Esophagus squamous epithelium (tissue), 4 donors: ENCODE results near the gene GRIK2.

Experiments used
- POLR2A ChIP-seq, 4 donors: fragments of 450-650 bp; IDR thresholded peaks; one replicate each; pipeline ENCODE4 v1.6.1; 2017; ENCODE audit warnings: antibody characterized with exemption in 4 of 4, mild to moderate bottlenecking in 4 of 4, moderate library complexity in 3 of 4
- TF ChIP-seq, protein P1 (sequence below), 6 experiments: fragments of 450-650 bp in 4 of 6; fragments of 200-600 bp in 2 of 6; sonication (generic) in 2 of 6; IDR thresholded peaks; one replicate each; pipeline ENCODE4 v1.5.1; 2016 to 2019; ENCODE audit warnings: antibody characterized with exemption in 6 of 6, mild to moderate bottlenecking in 4 of 6, moderate library complexity in 4 of 6

DNA sequence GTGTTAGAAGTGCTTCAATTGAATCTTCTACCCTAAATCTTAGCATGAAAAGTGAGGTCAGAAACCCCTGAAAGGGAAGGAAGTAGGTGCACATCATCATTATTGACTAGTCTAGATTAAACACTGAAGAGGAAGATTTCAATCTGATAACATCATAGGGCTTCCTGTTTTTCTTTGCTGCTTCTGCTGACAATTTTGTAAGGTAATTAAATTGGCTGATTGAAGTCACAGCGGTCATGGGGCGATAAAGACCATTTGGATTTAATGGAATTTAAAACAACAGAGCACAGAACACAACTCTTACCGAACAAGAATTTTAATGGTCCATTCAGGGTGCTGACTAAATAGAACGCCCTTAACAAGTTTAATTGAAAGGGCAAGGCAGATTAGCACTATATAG lies 11.3 kb downstream of the GRIK2 start:
- TF ChIP-seq, protein P1, sequence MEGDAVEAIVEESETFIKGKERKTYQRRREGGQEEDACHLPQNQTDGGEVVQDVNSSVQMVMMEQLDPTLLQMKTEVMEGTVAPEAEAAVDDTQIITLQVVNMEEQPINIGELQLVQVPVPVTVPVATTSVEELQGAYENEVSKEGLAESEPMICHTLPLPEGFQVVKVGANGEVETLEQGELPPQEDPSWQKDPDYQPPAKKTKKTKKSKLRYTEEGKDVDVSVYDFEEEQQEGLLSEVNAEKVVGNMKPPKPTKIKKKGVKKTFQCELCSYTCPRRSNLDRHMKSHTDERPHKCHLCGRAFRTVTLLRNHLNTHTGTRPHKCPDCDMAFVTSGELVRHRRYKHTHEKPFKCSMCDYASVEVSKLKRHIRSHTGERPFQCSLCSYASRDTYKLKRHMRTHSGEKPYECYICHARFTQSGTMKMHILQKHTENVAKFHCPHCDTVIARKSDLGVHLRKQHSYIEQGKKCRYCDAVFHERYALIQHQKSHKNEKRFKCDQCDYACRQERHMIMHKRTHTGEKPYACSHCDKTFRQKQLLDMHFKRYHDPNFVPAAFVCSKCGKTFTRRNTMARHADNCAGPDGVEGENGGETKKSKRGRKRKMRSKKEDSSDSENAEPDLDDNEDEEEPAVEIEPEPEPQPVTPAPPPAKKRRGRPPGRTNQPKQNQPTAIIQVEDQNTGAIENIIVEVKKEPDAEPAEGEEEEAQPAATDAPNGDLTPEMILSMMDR (IDR thresholded peaks at IDR 0.05): no peak
- no peak for TF ChIP-seq POLR2A (IDR thresholded peaks at IDR 0.05)
